Cardiac fibroblast (primary cell): Measurements from ENCODE around the gene SGF29.

Experiments used
- DNase-seq, 2 donors: peaks; one replicate each; pipeline versions ENCODE4 v3.0.0 to v3.0.0-alpha.2; 2010; ENCODE audit warnings: low read depth in 2 of 2
- H3K4me3 ChIP-seq, 2 donors: replicated peaks in 1 of 2; 1 replicate in 1 of 2; 2 replicates in 1 of 2; pipeline ENCODE4 v1.5.1; 2011; ENCODE audit warnings: low read depth in 2 of 2, low read length in 2 of 2, mild to moderate bottlenecking in 2 of 2, moderate library complexity in 1 of 2
- TF ChIP-seq, protein P1 (sequence below): IDR thresholded peaks from one replicate; pipeline ENCODE4 v1.5.1; 2011; ENCODE audit warnings: low read depth, mild to moderate bottlenecking, low read length, inconsistent platforms

SGF29 gene

GRCh38 chr16:28567292-28567691, 13.6 kb downstream of the SGF29 start:
- TF ChIP-seq, protein P1, sequence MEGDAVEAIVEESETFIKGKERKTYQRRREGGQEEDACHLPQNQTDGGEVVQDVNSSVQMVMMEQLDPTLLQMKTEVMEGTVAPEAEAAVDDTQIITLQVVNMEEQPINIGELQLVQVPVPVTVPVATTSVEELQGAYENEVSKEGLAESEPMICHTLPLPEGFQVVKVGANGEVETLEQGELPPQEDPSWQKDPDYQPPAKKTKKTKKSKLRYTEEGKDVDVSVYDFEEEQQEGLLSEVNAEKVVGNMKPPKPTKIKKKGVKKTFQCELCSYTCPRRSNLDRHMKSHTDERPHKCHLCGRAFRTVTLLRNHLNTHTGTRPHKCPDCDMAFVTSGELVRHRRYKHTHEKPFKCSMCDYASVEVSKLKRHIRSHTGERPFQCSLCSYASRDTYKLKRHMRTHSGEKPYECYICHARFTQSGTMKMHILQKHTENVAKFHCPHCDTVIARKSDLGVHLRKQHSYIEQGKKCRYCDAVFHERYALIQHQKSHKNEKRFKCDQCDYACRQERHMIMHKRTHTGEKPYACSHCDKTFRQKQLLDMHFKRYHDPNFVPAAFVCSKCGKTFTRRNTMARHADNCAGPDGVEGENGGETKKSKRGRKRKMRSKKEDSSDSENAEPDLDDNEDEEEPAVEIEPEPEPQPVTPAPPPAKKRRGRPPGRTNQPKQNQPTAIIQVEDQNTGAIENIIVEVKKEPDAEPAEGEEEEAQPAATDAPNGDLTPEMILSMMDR: no peak
- H3K4me3 ChIP-seq: no peak overlapping the region
- DNase-seq: no peak

GRCh38 chr16:28569021-28569420, 15.3 kb downstream of the SGF29 start:
- TF ChIP-seq, protein P1: no peak
- DNase-seq: peak; percentile 44 to 61
- H3K4me3 ChIP-seq: no peak overlapping the region

GRCh38 chr16:28569968-28570752, 16.4 kb downstream of the SGF29 start:
- DNase-seq: no peak
- no peak overlapping the region for H3K4me3 ChIP-seq
- TF ChIP-seq, protein P1: no peak

GRCh38 chr16:28572696-28573510, 19.2 kb downstream of the SGF29 start:
- peak in 1 of 2 donors; percentile 39 for DNase-seq
- no peak overlapping the region for H3K4me3 ChIP-seq
- TF ChIP-seq, protein P1: no peak

- TF ChIP-seq, protein P1: no peak
- H3K4me3 ChIP-seq: no peak overlapping the region
- DNase-seq: no peak
Measured at GRCh38 chr16:28573738-28574718, 20.3 kb downstream of the SGF29 start.

- DNase-seq: no peak
- TF ChIP-seq, protein P1: no peak
- H3K4me3 ChIP-seq: no peak overlapping the region
Measured at GRCh38 chr16:28574925-28575324, 21.2 kb downstream of the SGF29 start.
